CD4-positive, alpha-beta T cell treated with Interleukin-15 for 1 hour (primary cell): ENCODE measurements around the gene TRDN.
"Not testable (repeated sequence)": the region's sequence is repeated elsewhere in the genome, so short reads cannot be mapped to it uniquely, and the experiment has no call there.

Experiments
- DNase-seq: peaks from one replicate; pipeline ENCODE4 v3.0.0-alpha.2; 2020

Gene TRDN

GRCh38 chr6:123240626-123241025 lies 396.1 kb downstream of the TRDN start:
- DNase-seq = no peak

DNA sequence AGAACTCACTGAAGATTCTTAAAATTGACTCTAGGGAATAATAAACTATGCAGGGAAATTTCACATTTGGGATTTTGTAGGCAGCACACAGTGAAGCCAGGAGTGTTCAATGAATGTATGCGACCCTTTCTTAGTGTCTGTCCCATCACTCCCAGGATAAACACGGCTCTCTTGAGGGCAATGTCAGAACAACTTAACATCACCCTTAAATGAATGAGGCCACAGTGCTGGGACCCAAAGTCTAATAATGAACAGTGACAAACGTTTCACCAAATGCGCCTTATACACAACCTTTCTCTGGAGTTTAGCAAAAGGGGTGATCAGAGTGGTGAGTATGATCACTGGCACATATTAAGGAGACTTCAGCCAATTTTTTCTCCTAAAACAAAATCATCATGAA lies 403.4 kb downstream of the TRDN start:
- no peak for DNase-seq

- DNase-seq = not testable (repeated sequence)
These were observed 409.0 kb downstream of the TRDN start for GRCh38 chr6:123227789-123228188.

- no peak for DNase-seq
These were observed 410.4 kb downstream of the TRDN start for GRCh38 chr6:123226398-123226797.

GRCh38 chr6:123224077-123224476 lies 412.7 kb downstream of the TRDN start:
- no peak for DNase-seq

DNA sequence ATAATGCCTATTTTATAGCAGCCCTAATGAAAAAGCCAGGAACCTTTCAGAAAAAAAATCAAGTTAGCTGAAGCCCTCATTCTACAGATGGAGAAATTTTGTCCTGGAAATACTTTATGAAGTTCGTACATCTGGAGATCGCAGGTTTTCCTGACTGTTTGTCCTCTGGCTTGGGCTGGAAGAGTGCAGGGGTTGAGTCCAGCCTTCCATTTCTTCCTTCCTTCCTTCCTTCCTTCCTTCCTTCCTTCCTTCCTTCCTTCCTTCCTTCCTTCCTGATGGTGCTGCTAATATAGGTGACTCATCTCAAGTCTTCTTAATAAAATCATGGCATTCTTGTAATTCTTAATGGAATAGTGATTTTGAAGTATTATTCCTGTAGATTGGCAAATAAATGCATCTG lies 413.3 kb downstream of the TRDN start:
- DNase-seq = no peak

DNA sequence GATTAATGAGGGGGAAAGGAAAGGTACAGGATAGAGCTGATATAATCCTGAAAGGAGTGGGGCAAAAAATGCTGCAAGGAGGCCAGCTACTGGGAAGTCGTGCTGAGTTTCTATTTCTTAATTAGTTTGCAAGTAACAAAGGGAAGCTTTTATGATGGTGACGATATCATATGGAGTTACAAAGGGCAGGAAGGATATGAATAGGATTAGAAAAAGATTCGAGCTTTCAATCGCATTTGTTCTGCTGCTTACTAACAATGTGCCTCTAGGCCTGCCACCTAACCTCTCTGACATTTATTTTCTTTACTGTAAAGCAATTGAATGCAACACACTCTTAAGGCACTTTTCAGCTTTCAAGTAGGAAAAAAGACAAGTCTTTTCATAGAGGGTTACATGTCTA lies 421.5 kb downstream of the TRDN start:
- no peak for DNase-seq

GRCh38 chr6:123214433-123214832 lies 422.3 kb downstream of the TRDN start:
- DNase-seq = no peak

DNA sequence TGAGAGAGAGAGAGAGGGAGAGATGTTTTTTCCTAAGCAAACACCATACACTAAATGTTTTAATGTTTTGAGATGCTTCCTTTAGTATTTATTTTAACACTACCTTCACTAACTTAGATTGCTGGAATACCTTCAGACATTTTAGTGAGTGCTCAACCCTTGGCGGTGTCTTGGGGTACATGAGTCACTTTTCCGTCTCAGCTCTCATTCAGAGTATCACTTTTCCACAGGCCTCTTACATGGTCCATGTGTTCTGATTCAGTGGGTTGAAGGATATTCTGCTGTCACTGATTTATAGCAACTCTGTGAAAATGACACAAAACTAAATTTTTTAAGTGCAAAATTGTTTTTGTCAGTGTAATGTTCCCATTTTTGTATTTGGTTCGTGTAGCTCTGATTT lies 422.8 kb downstream of the TRDN start:
- no peak for DNase-seq

GRCh38 chr6:123211777-123212545 lies 424.8 kb downstream of the TRDN start:
- DNase-seq = no peak

- DNase-seq = no peak
These were observed 426.1 kb downstream of the TRDN start for GRCh38 chr6:123210645-123211044.

- DNase-seq = no peak
These were observed 428.7 kb downstream of the TRDN start for GRCh38 chr6:123207967-123208510.

GRCh38 chr6:123203928-123204327 lies 432.8 kb downstream of the TRDN start:
- DNase-seq = no peak

DNA sequence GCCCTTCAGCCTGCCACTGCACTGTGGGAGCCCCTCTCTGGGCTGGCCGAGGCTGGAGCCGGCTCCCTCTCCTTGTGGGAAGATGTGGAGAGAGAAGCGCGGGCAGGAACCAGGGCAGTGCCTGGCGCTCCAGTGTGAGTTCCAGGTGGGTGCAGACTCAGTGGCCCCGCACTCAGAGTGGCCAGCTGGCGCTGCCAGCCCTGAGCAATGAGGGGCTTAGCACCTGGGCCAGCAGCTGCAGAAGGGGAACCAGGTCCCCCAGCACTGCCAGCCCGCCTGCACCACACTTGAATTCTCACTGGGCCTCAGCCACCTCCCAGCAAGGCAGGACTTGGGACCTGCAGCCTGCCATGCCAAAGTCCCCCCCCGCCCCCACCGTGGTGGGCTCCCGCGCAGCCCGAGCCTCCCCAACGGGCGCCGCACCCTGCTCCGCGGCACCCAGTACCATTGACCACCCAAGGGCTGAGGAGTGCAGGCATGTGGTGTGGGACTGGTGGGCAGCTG lies 434.8 kb downstream of the TRDN start:
- DNase-seq = no peak

GRCh38 chr6:123193298-123193697 lies 443.5 kb downstream of the TRDN start:
- DNase-seq = no peak

GRCh38 chr6:123189816-123190215 lies 446.9 kb downstream of the TRDN start:
- DNase-seq = no peak

GRCh38 chr6:123182998-123183397 lies 453.8 kb downstream of the TRDN start:
- DNase-seq = no peak

- DNase-seq = no peak
These were observed 460.0 kb downstream of the TRDN start for GRCh38 chr6:123176706-123177105.

DNA sequence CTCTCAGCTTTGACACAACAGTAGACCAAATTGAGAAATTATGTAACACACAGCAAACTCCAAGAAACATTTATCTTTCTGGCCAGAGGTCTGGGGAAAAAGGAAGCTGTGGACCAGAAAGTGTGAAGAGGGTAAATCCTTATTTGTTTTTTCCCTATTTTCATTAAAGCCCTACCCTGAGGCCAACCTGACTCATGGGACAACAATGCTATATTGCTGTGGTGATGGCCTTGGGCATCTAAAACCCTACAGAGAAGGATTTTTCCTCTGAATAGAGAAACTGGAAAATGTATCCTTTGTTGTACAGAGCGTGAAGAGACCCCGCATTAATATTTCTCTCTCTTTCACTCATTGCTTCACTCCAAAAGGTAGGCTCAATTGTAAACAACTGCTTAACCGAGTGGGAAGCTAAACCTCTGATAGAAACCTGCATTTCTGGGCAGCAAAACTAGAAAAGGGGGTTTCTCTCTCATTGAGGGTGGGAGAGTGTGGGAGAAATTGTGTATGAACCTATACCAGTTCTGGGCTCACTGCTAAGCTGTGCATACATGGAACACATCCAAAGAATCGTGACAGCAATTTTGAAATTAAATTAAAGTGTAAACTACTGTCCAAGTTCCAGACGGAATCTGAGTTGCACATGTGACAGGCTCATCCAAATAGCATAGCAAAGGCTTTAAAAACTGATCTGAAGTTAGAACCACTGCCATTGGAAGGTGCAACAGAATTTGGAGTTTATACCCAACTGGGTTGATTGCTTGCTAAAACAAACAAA lies 465.2 kb downstream of the TRDN start:
- no peak for DNase-seq

- DNase-seq = no peak
These were observed 467.0 kb downstream of the TRDN start for GRCh38 chr6:123169774-123170095.

DNA sequence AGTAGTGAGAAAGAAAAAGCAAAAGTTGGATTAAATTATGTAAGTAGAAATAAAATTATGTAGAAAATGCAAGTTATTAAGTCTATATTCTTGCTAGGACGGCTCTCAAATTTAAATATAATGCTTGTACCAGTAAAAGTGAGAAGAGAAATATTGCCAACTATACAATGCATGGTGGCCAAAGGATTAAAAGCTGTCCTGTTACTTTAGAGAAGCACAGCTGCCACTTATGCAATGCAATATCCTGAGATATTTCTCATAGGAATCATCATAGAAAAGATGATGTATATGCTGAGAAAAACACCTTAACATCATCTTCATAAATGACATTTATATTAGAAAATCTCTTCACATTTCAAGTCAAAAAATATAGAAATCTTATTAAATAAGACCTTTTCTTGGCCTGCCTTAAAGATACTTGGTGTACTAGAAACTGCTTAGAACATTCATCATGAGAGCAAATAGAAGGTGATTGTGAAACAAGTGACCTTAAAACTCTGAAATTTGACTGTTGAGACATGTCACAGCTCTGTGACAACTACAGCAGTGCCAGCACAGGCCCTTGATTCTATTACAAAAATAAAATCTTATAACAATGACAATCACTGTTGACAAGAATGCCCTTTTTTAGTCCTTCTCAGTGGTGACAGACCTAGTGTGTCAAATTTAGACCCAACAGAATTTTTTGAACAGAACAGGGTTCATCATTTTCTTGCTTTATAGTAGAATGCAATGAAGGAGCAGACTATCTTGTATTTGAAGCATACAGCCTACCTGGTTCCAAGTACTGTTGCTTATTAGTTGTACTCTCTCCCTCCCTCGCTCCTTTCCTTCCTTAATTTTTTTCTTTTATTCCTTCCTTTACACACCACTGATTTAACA lies 467.6 kb downstream of the TRDN start:
- DNase-seq = no peak

- DNase-seq = no peak
These were observed 468.3 kb downstream of the TRDN start for GRCh38 chr6:123168466-123168865.
